ENCODE results near the gene IL17RA. TPM values are rescaled to one million over a fixed set of nuclear protein-coding genes. Genes with fewer than 3 reads are reported as not detected.
"Not testable (repeated sequence)": the region's sequence is repeated elsewhere in the genome, so short reads cannot be mapped to it uniquely, and the experiment has no call there.

IL17RA gene
- total RNA-seq: 2.1 and 2.4 TPM in 2 replicates

- peak; percentile 29 to 86 for DNase-seq (ENCODE audit: low read depth in 2 of 2)
Measured at GRCh38 chr22:17084554-17085276, at the start of gene IL17RA. IL17RA (plus strand) TSS chr22:17085000; CDS start chr22:17085092, 92 bp downstream.

GRCh38 chr22:17035246-17035645 is 49.6 kb upstream of the IL17RA start:
- no peak for DNase-seq (ENCODE audit: low read depth in 2 of 2)

- DNase-seq (ENCODE audit: low read depth in 2 of 2): not testable (repeated sequence)
Measured at GRCh38 chr22:17035976-17036841, 48.6 kb upstream of the IL17RA start.

DNA sequence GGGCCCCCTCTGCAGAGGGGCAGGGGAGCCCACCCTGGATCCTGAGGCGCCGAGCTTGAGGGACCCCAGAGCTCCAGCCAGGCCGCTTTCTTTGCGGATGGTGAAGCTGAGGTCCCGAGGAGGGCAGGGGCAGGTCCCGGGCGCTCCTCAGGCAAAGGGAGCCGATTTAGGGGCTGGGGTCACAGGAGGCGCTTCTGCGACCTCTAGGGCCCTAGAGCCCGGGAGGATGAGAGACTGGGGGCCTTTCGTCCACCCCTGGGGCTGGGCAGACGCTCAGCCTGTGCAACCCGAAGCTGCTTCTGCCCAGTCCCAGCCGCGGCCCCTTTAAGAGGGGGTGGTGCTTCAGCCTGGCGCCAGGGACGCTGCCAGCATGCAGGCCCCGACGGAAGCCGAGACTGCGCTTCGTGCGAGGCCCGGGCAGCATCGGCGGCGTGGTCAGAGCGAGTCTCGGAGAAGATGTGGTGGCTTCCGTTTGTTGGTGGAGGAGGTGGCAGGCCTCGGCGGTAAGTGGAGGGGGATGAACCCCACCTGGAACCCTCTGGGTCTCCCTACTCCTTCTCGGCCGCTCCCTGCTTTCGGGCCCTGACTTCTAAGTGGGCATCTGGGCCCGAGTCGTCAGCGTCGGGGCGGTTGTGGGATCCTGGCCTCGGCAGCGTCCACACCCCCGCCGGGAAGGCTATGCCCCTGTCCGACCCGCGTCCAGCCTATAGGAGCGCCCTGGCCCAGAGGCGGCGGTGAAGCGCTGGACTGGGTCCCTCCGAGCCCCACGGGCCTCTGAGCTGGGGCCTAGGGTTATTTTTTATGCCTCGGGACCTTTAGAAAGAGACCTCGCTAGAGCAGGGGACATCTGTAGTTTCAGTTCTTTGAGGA is 47.7 kb upstream of the IL17RA start:
- DNase-seq (ENCODE audit: low read depth in 2 of 2): not testable (repeated sequence)

GRCh38 chr22:17043521-17043920 is 41.3 kb upstream of the IL17RA start:
- no peak for DNase-seq (ENCODE audit: low read depth in 2 of 2)

GRCh38 chr22:17046566-17047348 is 38.0 kb upstream of the IL17RA start:
- DNase-seq (ENCODE audit: low read depth in 2 of 2): no peak

- DNase-seq (ENCODE audit: low read depth in 2 of 2): no peak
Measured at GRCh38 chr22:17047656-17048055, 37.1 kb upstream of the IL17RA start.

DNA sequence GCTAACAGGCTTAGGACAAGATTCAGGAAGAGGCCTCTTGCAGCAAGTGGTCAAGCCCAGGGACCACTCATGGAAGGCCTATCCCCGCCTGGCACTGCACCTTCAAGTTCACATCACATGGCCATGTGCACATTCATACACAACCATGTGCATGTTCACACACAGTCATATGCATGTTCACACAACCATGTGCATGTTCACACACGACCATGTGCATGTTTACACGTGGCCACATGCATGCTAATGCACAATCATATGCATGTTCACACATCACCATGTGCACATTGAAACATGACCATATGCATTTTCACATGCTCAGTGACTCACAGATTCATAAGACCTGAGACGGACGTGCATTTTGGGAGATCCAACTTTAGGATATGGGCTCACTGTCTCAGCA is 28.7 kb upstream of the IL17RA start:
- no peak for DNase-seq (ENCODE audit: low read depth in 2 of 2)

GRCh38 chr22:17056807-17057206 is 28.0 kb upstream of the IL17RA start:
- no peak for DNase-seq (ENCODE audit: low read depth in 2 of 2)

DNA sequence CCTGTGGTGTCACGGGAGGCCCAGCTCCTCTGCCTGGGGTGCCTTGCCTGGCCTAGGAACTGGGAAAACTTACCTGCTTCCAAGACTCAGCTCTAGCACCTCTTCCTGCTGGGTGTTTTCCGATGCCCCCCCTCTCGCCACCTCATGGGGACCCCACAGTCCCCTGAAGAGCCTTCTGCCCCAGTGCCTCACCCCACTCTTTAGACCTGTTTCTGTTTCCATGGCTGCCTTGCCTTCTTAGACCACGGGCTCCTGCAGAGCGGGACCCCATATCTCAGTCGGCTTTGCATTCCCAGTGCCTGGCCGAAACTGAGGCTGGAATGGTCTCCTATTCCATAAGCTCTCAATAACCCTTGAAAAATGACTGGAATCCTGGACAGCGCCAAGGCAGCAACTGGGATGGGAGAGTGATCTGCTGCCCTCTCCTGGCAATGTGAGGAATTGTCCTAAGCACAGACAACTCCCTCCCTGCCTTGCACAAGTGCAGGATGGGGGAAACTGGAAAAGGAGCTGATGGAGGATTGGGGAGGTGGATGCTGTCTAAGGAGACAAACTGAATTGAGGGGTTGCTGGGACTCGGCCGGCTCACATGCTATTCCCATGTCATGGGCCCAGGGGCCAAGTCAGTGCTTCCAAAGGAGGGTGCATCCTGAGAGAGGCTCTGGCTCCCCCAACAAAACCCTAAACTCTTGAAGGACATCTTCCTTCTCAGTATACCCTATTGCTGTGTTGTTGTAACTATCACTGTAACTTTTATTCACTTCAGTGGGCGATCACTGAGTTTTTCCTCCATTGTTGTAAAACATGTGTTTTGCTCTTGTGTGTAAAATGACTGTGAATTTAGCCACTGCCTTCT is 26.6 kb upstream of the IL17RA start:
- DNase-seq (ENCODE audit: low read depth in 2 of 2): peak; percentile 52 to 76

GRCh38 chr22:17060126-17060525 is 24.7 kb upstream of the IL17RA start:
- DNase-seq (ENCODE audit: low read depth in 2 of 2): no peak

DNA sequence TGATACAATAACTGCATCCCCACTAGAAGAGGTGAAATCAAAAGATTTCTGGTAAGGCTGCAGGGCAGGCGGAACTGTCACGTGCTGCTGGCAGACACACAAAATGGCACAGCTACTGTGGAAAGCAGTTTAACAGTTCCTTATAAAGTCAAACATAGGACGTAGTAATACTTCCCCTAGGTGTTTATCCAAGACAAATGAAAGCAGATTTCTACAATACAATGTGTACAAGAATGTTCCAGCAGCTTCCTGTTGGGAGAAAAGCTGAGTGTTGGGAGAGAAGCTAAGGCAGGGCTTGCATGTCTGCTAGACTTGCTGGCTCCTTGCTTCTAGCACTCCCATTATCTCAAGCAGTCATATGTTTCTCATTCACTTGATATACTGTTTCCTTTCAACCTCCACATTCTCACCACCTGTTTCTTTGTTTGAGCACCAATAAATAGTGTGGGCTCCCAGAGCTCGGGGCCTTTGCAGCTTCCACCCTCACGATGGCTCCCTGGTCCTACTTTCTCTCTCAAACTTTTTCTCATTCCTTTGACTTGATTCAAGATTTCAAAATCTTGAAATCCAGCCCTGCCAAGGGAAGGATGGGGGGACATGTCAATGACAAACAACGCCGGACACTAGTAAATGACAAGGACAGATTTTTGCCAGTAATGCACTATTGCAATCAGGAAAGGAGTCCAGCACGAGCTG is 21.2 kb upstream of the IL17RA start:
- peak in 1 of 2 donors; percentile 89 for DNase-seq (ENCODE audit: low read depth in 2 of 2)

GRCh38 chr22:17064498-17065100 is 20.2 kb upstream of the IL17RA start:
- no peak for DNase-seq (ENCODE audit: low read depth in 2 of 2)

DNA sequence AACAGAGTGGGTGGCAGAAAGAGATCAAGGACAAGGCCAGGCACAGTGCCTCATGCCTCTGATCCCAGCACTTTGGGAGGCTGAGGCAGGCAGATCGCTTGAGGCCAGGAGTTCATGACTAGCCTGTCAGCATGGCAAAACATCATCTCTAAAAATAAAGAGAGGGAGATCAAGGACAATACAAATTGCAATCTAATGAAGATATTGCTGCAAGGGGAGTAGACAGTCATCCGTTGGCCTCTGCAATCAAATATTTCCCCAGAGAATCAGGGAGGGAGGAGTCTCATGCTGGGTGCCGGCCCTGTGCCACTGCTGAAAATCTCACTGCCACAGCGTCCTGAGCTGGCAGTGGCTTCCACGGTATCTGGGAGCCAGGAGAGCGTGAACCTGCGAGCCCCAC is 19.4 kb upstream of the IL17RA start:
- no peak for DNase-seq (ENCODE audit: low read depth in 2 of 2)

- no peak for DNase-seq (ENCODE audit: low read depth in 2 of 2)
Measured at GRCh38 chr22:17072877-17073276, 11.9 kb upstream of the IL17RA start.

- DNase-seq (ENCODE audit: low read depth in 2 of 2): no peak
Measured at GRCh38 chr22:17074648-17075002, 10.2 kb upstream of the IL17RA start.

- DNase-seq (ENCODE audit: low read depth in 2 of 2): no peak
Measured at GRCh38 chr22:17077255-17077654, 7.5 kb upstream of the IL17RA start.

DNA sequence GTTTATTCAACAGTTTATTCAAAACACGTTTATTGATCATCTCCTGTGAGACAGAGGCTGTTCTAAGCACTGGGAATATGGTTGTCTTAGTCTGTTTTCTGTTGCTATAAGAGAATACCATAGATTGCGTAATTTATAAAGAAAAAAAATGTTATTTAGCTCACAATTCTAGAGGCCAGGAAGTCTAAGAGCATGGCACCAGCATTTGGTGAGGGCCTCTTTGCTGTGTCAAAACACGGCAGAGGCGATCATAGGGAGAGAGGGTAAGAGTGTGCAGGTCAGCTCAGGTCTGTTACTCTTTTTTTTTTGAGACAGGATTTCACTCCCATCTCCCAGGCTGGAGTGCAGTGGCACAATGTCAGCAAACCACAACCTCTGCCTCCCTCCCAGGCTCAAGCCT is 5.2 kb upstream of the IL17RA start:
- no peak for DNase-seq (ENCODE audit: low read depth in 2 of 2)

- no peak for DNase-seq (ENCODE audit: low read depth in 2 of 2)
Measured at GRCh38 chr22:17083255-17083654, 1.5 kb upstream of the IL17RA start.
